GM19193 (cell line): ENCODE measurements around the gene CUL5.
A peak's percentile ranks its signal among the peaks of the same experiment; 100 is the strongest.

Experiments used
- POLR2A ChIP-seq: IDR thresholded peaks from 4 replicates; pipeline ENCODE4 v1.6.1; 2011; ENCODE audit not compliant: insufficient read depth, insufficient read length; ENCODE audit errors: extremely low read depth

Gene CUL5

GRCh38 chr11:108008656-108009496, at the start of gene CUL5:
Gene CUL5 (plus strand): TSS chr11:108008898. CDS start chr11:108009349, 451 bp downstream.
- TF ChIP-seq POLR2A, result peak; percentile 91

DNA sequence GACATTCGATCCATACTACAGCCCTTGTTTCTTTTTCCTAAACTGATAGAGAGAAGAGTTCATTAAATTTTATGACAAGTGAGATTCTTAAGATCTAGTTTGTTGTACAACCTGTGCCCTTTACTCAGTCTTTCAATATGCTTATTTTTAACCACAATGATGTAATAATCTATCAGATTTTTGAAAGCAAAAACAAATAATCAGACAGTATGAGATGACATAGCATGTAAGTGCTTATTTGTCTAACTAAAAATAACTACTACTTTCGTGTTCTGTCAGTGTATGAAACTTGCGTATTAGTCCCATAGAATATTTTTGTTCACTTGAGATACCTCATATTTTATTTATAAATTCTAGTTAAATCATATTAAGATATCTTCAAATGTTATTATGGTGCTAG, 47.2 kb upstream of the CUL5 start:
- no peak for TF ChIP-seq POLR2A

GRCh38 chr11:107962181-107962580, 46.5 kb upstream of the CUL5 start:
- TF ChIP-seq POLR2A, result no peak

GRCh38 chr11:107963091-107963490, 45.6 kb upstream of the CUL5 start:
- TF ChIP-seq POLR2A, result no peak

GRCh38 chr11:107969219-107969618, 39.5 kb upstream of the CUL5 start:
- TF ChIP-seq POLR2A, result no peak

- no peak for TF ChIP-seq POLR2A
These were observed 38.6 kb upstream of the CUL5 start for GRCh38 chr11:107970049-107970448.

GRCh38 chr11:107973641-107974040, 35.1 kb upstream of the CUL5 start:
- no peak for TF ChIP-seq POLR2A

GRCh38 chr11:107988397-107989158, 20.1 kb upstream of the CUL5 start:
- no peak for TF ChIP-seq POLR2A

- no peak for TF ChIP-seq POLR2A
These were observed 16.8 kb upstream of the CUL5 start for GRCh38 chr11:107991868-107992414.

DNA sequence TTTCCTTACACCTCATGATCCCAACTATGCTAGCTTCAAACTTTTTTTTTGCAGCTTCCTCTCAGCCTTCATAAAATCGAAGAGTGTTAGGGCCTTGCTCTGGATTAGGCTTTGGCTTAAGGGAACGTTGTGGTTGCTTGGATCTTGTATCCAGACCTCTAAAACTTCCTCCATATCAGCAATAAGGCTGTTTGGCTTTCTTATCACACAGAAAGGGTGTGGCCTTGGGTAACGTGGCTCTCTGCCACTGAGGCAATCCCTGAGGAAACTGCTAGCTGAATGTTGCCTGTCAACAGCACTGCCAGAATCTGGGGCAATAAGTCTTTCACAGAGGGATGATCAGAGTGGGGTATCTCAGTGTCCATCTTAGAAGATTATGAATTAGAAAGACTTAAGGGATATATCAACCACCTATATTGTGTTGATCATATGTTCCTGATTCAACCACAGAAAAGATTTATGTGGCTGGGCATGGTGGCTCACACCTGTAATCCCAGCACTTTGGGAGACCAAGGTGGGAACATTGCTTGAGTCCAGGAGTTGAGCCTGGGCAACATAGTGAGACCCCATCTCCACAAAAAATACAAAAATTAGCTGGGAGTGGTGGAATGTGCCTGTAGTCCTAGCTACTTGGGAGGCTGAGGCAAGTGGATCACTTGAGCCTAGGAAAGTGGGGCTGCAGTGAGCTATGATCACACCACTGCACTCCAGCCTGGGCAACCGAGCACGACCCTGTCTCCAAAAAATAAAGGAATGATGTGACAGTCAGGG, 12.5 kb upstream of the CUL5 start:
- no peak for TF ChIP-seq POLR2A

DNA sequence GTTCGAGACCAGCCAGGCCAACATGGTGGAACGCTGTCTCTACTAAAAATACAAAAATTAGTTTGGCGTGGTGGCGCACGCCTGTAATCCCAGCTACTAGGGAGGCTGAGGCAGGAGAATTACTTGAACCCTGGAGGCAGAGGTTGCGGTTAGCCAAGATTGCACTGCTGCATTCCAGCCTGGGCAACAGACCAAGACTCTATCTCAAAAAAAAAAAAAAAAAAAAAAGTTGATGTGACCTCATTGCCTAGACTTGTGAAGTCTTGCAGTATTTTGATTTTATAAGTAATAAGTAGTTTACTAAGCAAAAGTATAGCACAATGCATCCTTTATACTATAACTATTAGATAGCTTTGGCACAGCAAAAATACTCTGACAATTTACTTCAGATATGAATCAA, 9.9 kb upstream of the CUL5 start:
- TF ChIP-seq POLR2A, result no peak

DNA sequence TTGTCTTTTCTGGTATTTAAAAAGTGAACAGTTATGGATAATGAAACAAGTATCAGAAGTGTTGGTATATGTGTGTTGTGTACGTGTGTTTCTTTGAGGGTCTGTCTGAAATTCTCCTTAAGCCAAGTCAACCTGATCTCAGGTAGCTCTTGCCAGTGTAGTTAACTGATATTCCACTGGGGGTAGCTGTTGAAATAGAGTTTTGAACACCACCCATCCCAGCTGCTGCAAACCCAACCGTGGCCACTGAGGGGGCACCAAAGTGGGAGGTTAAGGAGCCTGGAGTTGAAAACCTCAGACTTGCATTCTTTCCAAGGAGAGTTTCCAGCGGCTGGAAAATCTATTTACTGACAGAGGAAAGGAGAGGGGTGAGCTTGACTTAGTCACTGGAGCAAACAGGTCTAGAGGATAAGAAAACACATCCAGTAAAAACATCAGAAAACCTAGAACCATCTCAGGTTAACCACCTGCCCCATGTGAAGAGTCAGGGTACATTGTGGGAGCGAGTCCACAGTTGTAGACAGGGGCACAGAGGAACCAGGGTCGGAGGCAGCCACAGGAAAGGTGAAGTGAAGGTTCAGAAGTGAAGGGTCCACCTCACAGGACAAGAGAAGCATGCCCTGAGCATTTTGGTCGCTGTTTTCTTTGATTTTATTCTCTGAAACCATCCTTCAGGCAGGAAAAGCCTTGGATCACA, 8.8 kb upstream of the CUL5 start:
- TF ChIP-seq POLR2A, result no peak

GRCh38 chr11:108002476-108002875, 6.2 kb upstream of the CUL5 start:
- TF ChIP-seq POLR2A, result no peak

- TF ChIP-seq POLR2A, result no peak
These were observed 5.1 kb upstream of the CUL5 start for GRCh38 chr11:108003623-108004022.
